Prostate gland (tissue), 2 donors: ENCODE results near the gene FAM181A. TPM values are rescaled to one million over a fixed set of nuclear protein-coding genes. Genes with fewer than 3 reads are reported as not detected.

Experiments used
- DNase-seq: peaks from one replicate; pipeline ENCODE4 v3.0.0-alpha.2; 2019; ENCODE audit warnings: low spot score
- H3K27ac ChIP-seq, 2 donors: fragments of 200-600 bp; sonication (generic); 2 replicates each; pipeline ENCODE4 v1.5.1; 2017 to 2019
- H3K27me3 ChIP-seq: fragments of 200-600 bp; sonication (generic); replicated peaks from 2 replicates; pipeline ENCODE4 v1.5.1; 2019; ENCODE audit not compliant: insufficient read depth
- H3K36me3 ChIP-seq, 2 donors: fragments of 200-600 bp; sonication (generic); 1 replicate in 1 of 2; 2 replicates in 1 of 2; pipeline versions ENCODE4 v1.5.1 to v1.8.1; 2017 to 2019
- H3K4me1 ChIP-seq: fragments of 200-600 bp; sonication (generic); replicated peaks from 2 replicates; pipeline ENCODE4 v1.5.1; 2019
- H3K4me3 ChIP-seq, 2 donors: fragments of 200-600 bp; sonication (generic); 2 replicates each; pipeline ENCODE4 v1.5.1; 2017 to 2019
- H3K9me3 ChIP-seq: fragments of 200-600 bp; sonication (generic); 2 replicates; pipeline ENCODE4 v1.5.1; 2017
- CTCF ChIP-seq, 4 experiments: fragments of 200-600 bp in 2 of 4; fragments of 450-650 bp in 2 of 4; sonication (generic) in 2 of 4; IDR thresholded peaks; 1 replicate in 3 of 4; 2 replicates in 1 of 4; pipeline ENCODE4 v1.5.1; 2016 to 2019; ENCODE audit warnings: antibody characterized with exemption in 4 of 4, mild to moderate bottlenecking in 2 of 4, moderate library complexity in 2 of 4
- POLR2A ChIP-seq: fragments of 450-650 bp; IDR thresholded peaks from one replicate; pipeline ENCODE4 v1.6.1; 2016; ENCODE audit warnings: antibody characterized with exemption, mild to moderate bottlenecking
- POLR2AphosphoS5 ChIP-seq: sonication (generic); formaldehyde crosslinking; IDR thresholded peaks from one replicate; pipeline ENCODE4 v1.6.1; 2017; ENCODE audit warnings: antibody characterized with exemption
- WGBS: methylation state at CpG from one replicate; pipeline ENCODE4 v1.1.5; 2018; 5-methylcytosine and 5-hydroxymethylcytosine counted together
- intact Hi-C: fragments of 100-400 bp; cut with DNase I; formaldehyde crosslinking; loops from one replicate; pipeline ENCODE4 v1.14.2; 2022
- total RNA-seq, 2 donors: library from RNA; depleted of rRNA; stranded (reverse); fragments of >200 nt; gene quantifications; one replicate each; pipeline ENCODE4 v1.1.0, GENCODE V29; 2016

FAM181A gene
- total RNA-seq, 2 donors from 2014 or later: 3.1 TPM; not detected in 1

DNA sequence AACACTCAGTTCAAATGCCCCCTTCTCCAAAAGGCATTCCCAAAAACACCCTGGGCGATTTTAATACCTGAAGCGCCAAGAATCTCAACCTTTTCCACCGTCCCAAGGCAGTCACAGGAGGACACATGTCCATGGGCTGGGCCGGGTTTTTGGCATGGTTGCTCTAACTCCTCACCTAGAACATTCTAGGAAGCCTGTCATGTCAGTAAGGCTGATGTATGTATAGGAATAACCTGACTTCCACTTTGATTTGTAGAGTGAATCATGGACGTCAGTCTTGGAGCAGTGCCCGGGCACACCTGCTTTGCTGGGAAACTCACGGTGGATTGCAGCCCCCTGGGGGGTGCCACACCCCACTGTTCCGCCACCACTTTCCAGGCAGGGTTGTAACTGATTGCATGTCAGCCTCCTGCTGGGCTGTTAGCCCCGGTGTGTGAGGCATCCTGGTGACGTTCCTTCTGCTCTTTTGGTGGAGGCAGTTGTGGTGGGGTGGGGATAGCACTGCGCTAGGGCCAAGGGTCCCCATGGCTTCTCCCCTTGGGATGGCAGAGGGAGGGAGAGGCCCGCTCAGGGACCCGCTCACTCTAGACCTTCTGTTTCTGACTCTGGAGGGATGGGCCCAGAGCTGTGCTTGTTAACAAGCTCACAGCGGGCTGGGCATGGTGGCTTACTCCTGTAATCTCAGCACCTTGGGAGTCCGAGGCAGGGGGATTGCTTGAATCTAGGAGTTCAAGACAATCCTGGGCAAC lies 35.2 kb upstream of the FAM181A start:
- H3K9me3 ChIP-seq: no peaks in the 10 kb centered on the region
- H3K4me1 ChIP-seq: no peaks in the 10 kb centered on the region
- peaks cover 3% of the 10 kb centered on the region for H3K27me3 ChIP-seq
- DNase-seq: no peak
- H3K27ac ChIP-seq: no peak overlapping the region
- WGBS: 74% methylated on average over 14 of the region's 15 CpGs
- intact Hi-C loops: loop anchor here (5.0 kb wide), 2 partner anchors 35 to 105 kb away; partner anchors contain the start of gene PRIMA1
- H3K4me3 ChIP-seq: no peak overlapping the region
- no peaks in the 10 kb centered on the region for H3K36me3 ChIP-seq
- TF ChIP-seq CTCF (IDR thresholded peaks at IDR 0.05) (no peak), POLR2AphosphoS5 (no peak), POLR2A (no peak)

- Histone ChIP-seq H3K4me1 (no peaks in the 10 kb centered on the region), H3K27ac (no peak overlapping the region), H3K9me3 (no peaks in the 10 kb centered on the region), H3K27me3 (peaks cover 3% of the 10 kb centered on the region), H3K36me3 (no peaks in the 10 kb centered on the region), H3K4me3 (no peak overlapping the region)
- no peak for TF ChIP-seq POLR2A
- no peak for TF ChIP-seq CTCF (IDR thresholded peaks at IDR 0.05)
- TF ChIP-seq POLR2AphosphoS5: no peak
- WGBS: 68% methylated on average over 5 of the region's 5 CpGs
- no peak for DNase-seq
- intact Hi-C loops: loop anchor here (5.0 kb wide), 2 partner anchors 35 to 105 kb away; partner anchors contain the start of gene PRIMA1
These were observed 34.7 kb upstream of the FAM181A start for GRCh38 chr14:93892505-93892839.

DNA sequence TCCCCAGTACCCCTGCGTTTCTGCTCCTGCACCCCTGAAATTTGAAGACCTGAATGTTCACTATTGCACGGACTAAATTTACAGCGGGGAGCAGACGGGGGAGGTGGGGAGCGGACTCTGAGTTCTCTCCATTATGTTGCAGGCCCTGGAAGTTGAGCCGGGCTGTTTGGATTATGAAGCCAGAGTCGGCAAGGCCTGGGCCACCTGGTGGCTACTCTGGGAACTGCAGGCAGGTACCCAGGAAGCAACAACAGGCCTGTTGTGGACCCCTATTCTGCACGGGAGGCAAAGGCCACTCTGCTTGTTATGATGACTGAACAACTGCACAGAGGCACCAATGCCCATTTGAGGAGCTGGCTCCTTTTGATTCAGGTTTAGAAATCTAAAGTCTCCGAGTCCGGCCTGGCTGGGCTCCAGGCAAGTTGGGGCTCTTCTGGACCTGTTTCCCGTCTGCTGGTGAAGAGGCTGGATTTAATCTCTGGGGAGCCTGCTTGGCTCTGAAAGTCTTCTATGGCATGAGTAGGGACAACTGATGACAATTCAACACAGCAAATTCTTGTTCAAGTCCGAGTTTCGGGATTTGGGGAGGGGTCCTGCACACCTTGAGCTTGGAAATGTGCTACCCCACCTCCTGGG lies 34.1 kb upstream of the FAM181A start:
- Histone ChIP-seq H3K27me3 (peaks cover 3% of the 10 kb centered on the region), H3K36me3 (no peaks in the 10 kb centered on the region), H3K4me1 (no peaks in the 10 kb centered on the region), H3K27ac (no peak overlapping the region), H3K4me3 (no peak overlapping the region), H3K9me3 (no peaks in the 10 kb centered on the region)
- DNase-seq: peak; percentile 62
- intact Hi-C loops: loop anchor here (5.0 kb wide), 2 partner anchors 36 to 106 kb away; partner anchors contain the start of gene PRIMA1
- 32% methylated on average over 13 of the region's 13 CpGs for WGBS
- no peak for TF ChIP-seq POLR2AphosphoS5
- peak; percentile 93 to 96 (median 94) for TF ChIP-seq CTCF (IDR thresholded peaks at IDR 0.05)

GRCh38 chr14:93893661-93894261 lies 33.4 kb upstream of the FAM181A start:
- Histone ChIP-seq H3K36me3 (no peaks in the 10 kb centered on the region), H3K27me3 (no peaks in the 10 kb centered on the region), H3K27ac (no peak overlapping the region), H3K9me3 (no peaks in the 10 kb centered on the region), H3K4me3 (no peak overlapping the region), H3K4me1 (no peaks in the 10 kb centered on the region)
- no peak for DNase-seq
- intact Hi-C loops: loop anchor here (5.0 kb wide), 2 partner anchors 36 to 106 kb away; partner anchors contain the start of gene PRIMA1
- 75% methylated on average over 12 of the region's 12 CpGs for WGBS
- TF ChIP-seq POLR2AphosphoS5 (no peak), CTCF (IDR thresholded peaks at IDR 0.05) (no peak), POLR2A (no peak)
